A172 (cell line): ENCODE results near the gene MS4A14. TPM values are rescaled to one million over a fixed set of nuclear protein-coding genes. Genes with fewer than 3 reads are reported as not detected.
"Not testable (repeated sequence)": the region's sequence is repeated elsewhere in the genome, so short reads cannot be mapped to it uniquely, and the experiment has no call there.

Source experiments
- DNase-seq: peaks from one replicate; pipeline ENCODE4 v3.0.0-alpha.2; 2015; ENCODE audit warnings: low spot score
- total RNA-seq: library from RNA; depleted of rRNA; stranded (reverse); fragments of >200 nt; shearing (Covaris generic); gene quantifications from 2 replicates; pipeline ENCODE4 v1.2.3, GENCODE V29; 2014

MS4A14 gene
- total RNA-seq, 1 experiment from 2014 or later = not detected

DNA sequence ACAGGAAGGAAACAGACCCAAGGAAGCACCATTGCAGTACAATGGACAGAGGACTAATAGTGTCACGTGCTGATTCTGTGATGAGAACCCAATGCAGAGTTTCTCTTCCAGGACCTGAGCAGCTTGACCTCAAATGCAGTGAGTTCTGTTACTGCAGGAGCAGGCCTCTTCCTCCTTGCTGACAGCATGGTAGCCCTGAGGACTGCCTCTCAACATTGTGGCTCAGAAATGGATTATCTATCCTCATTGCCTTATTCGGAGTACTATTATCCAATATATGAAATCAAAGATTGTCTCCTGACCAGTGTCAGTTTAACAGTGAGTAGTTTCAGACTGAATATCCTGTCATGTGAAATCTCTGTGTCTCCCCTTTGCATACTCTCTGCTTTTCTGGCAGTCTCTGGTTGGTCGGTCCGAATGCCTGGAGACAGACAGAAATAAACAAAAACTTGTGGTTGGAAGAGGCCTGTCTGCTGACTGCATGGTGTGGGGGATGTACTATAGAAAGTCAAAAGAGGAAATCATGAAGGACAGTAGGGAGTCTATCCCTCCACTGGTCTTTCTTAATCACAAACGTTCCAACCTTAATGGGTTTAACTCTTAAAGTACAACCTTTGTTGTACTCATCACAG is 6.9 kb upstream of the MS4A14 start:
- DNase-seq = no peak

- DNase-seq = no peak
These were observed 5.8 kb upstream of the MS4A14 start for GRCh38 chr11:60390419-60390818.

GRCh38 chr11:60392361-60392760 is 3.9 kb upstream of the MS4A14 start:
- DNase-seq = no peak

GRCh38 chr11:60393016-60393415 is 3.2 kb upstream of the MS4A14 start:
- no peak for DNase-seq

DNA sequence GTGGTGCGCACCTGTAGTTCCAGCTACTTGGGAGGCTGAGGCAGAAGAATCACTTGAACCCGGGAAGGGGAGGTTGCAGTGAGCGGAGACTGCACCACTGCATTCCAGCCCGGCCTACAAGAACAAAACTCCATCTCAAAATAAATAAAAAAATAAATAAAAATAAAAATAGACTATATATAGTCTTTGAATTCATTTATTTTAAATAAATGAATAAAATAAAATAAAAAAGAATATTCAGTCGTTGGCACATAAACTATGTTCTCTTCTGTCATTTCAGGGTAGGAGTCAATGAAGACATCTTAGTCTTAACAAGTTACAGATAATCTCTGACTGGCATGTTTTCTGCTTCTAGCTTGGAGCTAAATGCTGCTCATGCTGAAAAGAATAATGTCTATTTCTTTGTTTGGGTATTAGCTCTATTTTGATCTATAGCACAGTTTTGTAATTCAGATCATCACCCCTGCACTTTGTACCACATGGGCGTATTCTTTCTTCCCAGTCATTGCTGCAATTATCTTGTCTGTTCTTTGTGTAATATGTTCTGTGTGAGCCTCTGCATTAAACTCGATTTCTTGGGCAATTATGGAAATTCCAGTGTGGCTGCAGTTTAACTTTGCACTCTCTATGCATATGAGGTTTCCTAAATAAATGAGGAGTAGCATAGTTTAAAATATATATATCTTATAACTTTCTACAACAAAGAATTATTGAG is 1.4 kb upstream of the MS4A14 start:
- DNase-seq = no peak

GRCh38 chr11:60396799-60397198 is 540 bp downstream of the MS4A14 start:
- no peak for DNase-seq

GRCh38 chr11:60420015-60420414 is 23.8 kb downstream of the MS4A14 start:
- no peak for DNase-seq

- DNase-seq = no peak
These were observed 26.4 kb downstream of the MS4A14 start for GRCh38 chr11:60422609-60423008.

DNA sequence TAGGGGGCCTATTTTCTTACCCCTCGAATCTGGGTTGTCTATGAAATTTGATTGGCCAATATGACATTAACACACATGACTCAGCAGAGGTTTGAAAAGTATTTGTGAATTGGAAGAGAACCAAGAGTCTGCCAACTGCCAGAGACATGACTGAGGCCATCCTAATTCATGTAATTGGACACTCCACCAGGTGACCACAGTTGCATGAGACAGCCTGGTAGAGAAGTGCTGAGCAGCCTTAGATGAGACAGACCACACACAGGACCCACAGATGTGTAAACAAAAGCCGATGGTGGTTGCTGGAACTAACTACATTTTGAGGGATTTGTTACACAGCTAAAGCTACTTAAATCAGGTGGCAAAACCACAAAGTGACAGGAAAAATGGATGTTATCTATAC is 32.3 kb downstream of the MS4A14 start:
- DNase-seq = no peak

GRCh38 chr11:60429272-60429671 is 33.0 kb downstream of the MS4A14 start, which contains the start of gene MS4A5:
Gene MS4A5 (plus strand): TSS chr11:60429572. CDS start chr11:60429675, 103 bp downstream.
- no peak for DNase-seq

DNA sequence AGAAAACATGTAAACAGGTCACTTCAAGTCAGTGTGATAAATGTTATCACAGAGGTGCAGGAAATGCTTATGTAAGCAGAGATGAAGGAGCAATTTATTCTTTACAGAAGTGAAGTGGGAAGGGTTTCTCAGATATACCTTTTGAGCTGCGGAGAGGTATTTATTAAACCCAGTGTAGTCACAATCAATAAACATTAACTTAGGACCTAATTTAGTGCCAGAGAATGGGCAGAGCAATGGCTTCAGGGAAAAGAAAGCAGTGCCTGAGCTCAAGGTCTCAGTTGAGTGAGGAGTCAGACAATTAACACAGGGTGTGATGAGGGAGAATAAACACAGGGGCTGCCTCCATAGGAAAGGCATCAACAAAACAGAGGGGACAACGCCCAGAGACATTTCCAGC is 35.0 kb downstream of the MS4A14 start:
- no peak for DNase-seq

GRCh38 chr11:60433401-60433800 is 37.1 kb downstream of the MS4A14 start:
- DNase-seq = no peak

DNA sequence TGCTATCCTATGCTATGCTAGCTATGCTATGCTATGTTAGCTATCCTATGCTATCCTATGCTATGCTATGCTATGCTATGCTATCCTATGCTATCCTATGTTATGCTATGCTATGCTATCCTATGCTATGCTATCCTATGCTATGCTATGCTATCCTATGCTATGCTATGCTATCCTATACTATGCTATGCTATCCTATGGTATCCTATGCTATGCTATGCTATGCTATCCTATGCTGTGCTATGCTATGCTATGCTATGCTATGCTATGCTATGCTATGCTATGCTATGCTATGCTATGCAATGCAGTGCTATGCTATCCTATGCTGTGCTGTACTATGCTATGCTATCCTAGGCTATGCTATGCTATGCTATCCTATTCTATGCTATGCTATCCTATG is 50.8 kb downstream of the MS4A14 start:
- no peak for DNase-seq

- no peak for DNase-seq
These were observed 51.6 kb downstream of the MS4A14 start for GRCh38 chr11:60447846-60448245.

DNA sequence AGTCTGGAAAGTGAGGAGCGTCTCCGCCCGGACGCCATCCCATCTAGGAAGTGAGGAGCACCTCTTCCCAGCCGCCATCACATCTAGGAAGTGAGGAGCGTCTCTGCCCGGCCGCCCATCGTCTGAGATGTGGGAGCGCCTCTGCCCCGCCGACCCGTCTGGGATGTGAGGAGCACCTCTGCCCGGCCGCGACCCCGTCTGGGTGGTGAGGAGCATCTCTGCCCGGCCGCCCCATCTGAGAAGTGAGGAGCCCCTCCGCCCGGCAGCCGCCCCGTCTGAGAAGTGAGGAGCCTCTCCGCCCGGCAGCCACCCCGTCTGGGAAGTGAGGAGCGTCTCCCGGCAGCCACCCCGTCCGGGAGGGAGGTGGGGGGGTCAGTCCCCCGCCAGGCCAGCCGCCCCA is 54.9 kb downstream of the MS4A14 start:
- not testable (repeated sequence) for DNase-seq

- no peak for DNase-seq
These were observed 58.0 kb downstream of the MS4A14 start for GRCh38 chr11:60454212-60454611.

- no peak for DNase-seq
These were observed 59.3 kb downstream of the MS4A14 start, which contains the start of gene MS4A1 for GRCh38 chr11:60455531-60456042. Gene MS4A1 (plus strand): TSS chr11:60455847. CDS start chr11:60462375, 6,528 bp downstream.

DNA sequence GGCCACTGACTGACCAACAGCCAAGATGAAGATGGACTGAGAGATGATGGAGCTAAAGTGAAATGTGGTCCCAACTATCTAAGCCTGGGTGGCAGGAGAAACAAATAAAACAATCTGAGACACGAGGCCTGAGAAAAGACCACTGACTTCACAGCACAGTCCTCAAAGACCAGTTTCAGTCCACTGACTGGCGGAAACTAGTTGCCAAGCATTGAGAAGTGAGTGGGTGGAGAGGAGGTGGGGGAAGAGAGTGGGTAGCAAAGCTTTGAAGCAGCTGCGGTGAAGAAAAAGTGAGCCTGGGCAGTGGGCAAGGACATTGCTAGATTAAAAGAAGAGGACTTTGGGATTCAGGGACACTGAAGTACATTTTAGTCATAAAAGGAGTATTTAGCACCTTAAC is 61.3 kb downstream of the MS4A14 start:
- no peak for DNase-seq

DNA sequence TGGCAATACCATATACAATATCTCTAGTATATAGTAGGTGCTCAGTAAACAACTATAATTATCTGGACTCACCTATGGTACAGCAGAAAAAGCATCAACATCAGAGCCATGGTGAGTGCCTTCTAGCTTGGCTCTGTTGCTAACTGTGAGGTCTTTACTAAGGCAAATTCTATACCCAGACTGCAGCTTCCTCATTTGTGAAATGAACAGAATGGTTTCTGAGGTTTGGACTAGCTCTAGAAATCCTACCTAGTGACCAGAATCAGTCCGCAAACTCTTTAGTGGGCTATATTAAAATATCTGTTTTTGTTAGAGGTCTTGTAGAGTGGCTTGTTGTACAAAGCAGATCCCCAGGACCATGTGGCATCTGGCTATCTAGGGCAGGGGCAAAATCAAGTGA is 63.1 kb downstream of the MS4A14 start:
- DNase-seq = no peak
